PFSK-1 (cell line): ENCODE data around the gene OR6B1.

ENCODE experiments used
- FOXP2 ChIP-seq: optimal IDR thresholded peaks from 2 replicates; pipeline ENCODE3; 2011; ENCODE audit warnings: borderline replicate concordance, control low read depth, inconsistent platforms; ENCODE audit not compliant: insufficient read depth; ENCODE audit errors: extremely low read length, extremely low read depth
- SIN3A ChIP-seq: IDR thresholded peaks from 2 replicates; pipeline ENCODE4 v1.6.1; 2012; ENCODE audit warnings: mild to moderate bottlenecking, low read length, moderate library complexity, borderline replicate concordance; ENCODE audit not compliant: insufficient read depth

DNA sequence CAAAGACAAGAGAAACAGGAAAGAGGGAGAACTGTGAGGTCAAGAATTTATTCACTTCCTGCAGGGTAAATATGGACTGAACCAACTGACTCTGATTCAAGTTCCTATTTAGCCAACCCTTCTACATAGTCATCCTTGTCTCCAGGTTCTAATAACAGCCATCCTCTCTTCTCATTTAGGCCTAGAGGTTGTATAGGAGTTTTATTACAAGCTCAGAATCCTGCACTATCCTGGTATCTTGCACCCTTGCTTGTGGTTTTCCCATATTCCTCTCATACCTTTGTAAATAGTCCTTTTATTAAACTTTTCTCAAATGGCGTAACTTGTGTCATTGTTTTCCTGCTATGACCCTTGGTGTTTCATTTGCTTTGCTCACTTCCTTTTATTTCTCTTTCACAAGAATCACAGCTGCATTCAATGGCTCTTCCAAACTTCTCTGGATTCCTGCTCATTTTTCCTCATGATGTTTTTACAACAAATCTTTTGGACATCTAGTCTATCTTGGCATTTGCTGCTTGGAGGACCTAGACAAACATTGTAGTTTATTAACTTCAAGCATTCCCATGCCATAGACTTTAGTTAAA is 36.3 kb downstream of the OR6B1 start:
- no peak for TF ChIP-seq FOXP2
- no peak for TF ChIP-seq SIN3A
